Activated B cell treated with CpG ODN at 0.5 μM for 24 hours (primary cell): ENCODE data around the gene CUX1. TPM values are rescaled to one million over a fixed set of nuclear protein-coding genes. Genes with fewer than 3 reads are reported as not detected.

Experiments
- ATAC-seq: fragments of 200-7000 bp; cut with Tn5 transposase; one replicate; pipeline ENCODE4 v1.10.0; 2021; ENCODE audit warnings: low read depth, mild to moderate bottlenecking, moderate library complexity
- CTCF ChIA-PET: fragments of 350-600 bp; sonication (Branson Sonifier 250); formaldehyde crosslinking; loops from one replicate; lab custom pipeline; 2021; ENCODE audit warnings: antibody characterized with exemption; lab: Charles Lee
- POLR2A ChIA-PET: fragments of 350-600 bp; sonication (Branson Sonifier 250); formaldehyde crosslinking; loops from one replicate; lab custom pipeline; 2021; ENCODE audit warnings: antibody characterized with exemption; lab: Charles Lee
- DNase-seq: peaks from one replicate; pipeline ENCODE4 v3.0.0; 2022
- H3K27ac Mint-ChIP-seq: one replicate; pipeline ENCODE4 v1.8.0; 2020; ENCODE audit warnings: mixed read lengths
- H3K27me3 Mint-ChIP-seq: one replicate; pipeline ENCODE4 v1.8.0; 2021; ENCODE audit warnings: mixed read lengths
- H3K36me3 Mint-ChIP-seq: one replicate; pipeline ENCODE4 v1.8.0; 2021; ENCODE audit warnings: low read depth, mixed read lengths
- H3K4me1 Mint-ChIP-seq: one replicate; pipeline ENCODE4 v1.8.0; 2021; ENCODE audit warnings: mixed read lengths
- H3K4me3 Mint-ChIP-seq: one replicate; pipeline ENCODE4 v1.8.0; 2020; ENCODE audit warnings: mild to moderate bottlenecking, mixed read lengths
- H3K9me3 Mint-ChIP-seq: one replicate; pipeline ENCODE4 v1.8.0; 2020; ENCODE audit warnings: mixed read lengths
- CTCF ChIP-seq: fragments of 200-600 bp; IDR thresholded peaks from one replicate; pipeline ENCODE4 v1.8.0; 2022; ENCODE audit warnings: antibody characterized with exemption, mild to moderate bottlenecking
- intact Hi-C: fragments of 100-400 bp; cut with micrococcal nuclease; formaldehyde crosslinking; loops from one replicate; pipeline ENCODE4 v1.15.1; 2024
- total RNA-seq: library from RNA; stranded (reverse); gene quantifications from 2 replicates; pipeline ENCODE4 v1.2.3, GENCODE V29; 2022

Gene CUX1
- total RNA-seq, 1 donor from 2014 or later: 61.7 TPM

DNA sequence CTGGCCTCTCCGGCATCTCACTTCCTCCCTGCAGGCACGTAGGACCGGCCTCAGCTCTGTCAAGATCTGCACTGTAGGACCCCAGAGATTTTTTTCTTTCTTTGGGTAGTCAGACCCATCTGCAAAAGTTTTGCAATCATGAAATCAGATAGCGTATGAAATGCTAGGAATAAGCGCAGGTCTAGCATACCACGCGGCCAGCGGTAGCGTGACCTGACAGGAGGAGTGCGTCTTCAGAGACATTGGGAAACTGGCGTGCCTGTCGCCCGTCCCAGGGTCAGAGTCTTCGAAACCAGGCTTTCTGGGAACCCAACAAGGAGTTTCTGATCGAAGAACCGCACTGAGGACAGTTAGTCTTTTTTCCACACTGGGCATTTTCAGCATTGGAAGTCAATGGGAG, 368.4 kb downstream of the CUX1 start:
- no peaks in the 10 kb centered on the region for H3K4me1 Mint-ChIP-seq
- no peak for TF ChIP-seq CTCF
- POLR2A ChIA-PET: no interaction called here
- no peaks in the 10 kb centered on the region for H3K27me3 Mint-ChIP-seq
- peaks cover 57% of the 10 kb centered on the region for H3K36me3 Mint-ChIP-seq
- H3K27ac Mint-ChIP-seq: no peak overlapping the region
- intact Hi-C loops: no loop called here
- H3K4me3 Mint-ChIP-seq: no peak overlapping the region
- no peaks in the 10 kb centered on the region for H3K9me3 Mint-ChIP-seq
- ATAC-seq (no peak), DNase-seq (no peak)
- CTCF ChIA-PET: no interaction called here

GRCh38 chr7:102186306-102186705, 368.9 kb downstream of the CUX1 start:
- CTCF ChIA-PET: no interaction called here
- no peak overlapping the region for H3K27ac Mint-ChIP-seq
- DNase-seq: no peak
- ATAC-seq: no peak
- no peak for TF ChIP-seq CTCF
- H3K9me3 Mint-ChIP-seq: no peaks in the 10 kb centered on the region
- H3K4me1 Mint-ChIP-seq: no peaks in the 10 kb centered on the region
- intact Hi-C loops: no loop called here
- POLR2A ChIA-PET: no interaction called here
- no peaks in the 10 kb centered on the region for H3K27me3 Mint-ChIP-seq
- H3K36me3 Mint-ChIP-seq: peaks cover 56% of the 10 kb centered on the region
- H3K4me3 Mint-ChIP-seq: no peak overlapping the region

GRCh38 chr7:102188746-102189145, 371.3 kb downstream of the CUX1 start:
- DNase-seq (no peak), ATAC-seq (no peak)
- no peaks in the 10 kb centered on the region for H3K27me3 Mint-ChIP-seq
- no peaks in the 10 kb centered on the region for H3K9me3 Mint-ChIP-seq
- H3K27ac Mint-ChIP-seq: no peak overlapping the region
- no peak for TF ChIP-seq CTCF
- peaks cover 61% of the 10 kb centered on the region for H3K36me3 Mint-ChIP-seq
- intact Hi-C loops: no loop called here
- CTCF ChIA-PET: no interaction called here
- H3K4me1 Mint-ChIP-seq: no peaks in the 10 kb centered on the region
- no peak overlapping the region for H3K4me3 Mint-ChIP-seq
- POLR2A ChIA-PET: no interaction called here

DNA sequence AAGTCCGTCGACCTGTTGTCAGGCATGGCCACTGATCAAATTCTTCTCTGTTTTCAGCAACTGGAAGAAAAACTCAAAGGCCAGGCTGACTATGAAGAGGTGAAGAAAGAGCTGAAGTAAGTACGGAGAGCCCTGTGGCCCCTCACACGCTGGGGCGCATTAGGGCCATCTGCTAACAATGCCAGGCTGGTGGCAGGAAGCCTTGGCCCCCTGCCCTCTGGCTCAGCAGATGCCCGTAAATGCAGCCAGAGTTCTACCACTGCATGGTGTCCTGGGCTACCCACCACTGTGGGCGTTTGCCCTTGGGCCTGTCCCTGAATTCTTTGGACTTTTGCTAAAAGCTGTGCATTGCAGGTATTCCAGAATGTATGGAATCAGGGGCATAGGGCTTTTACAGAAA, 372.3 kb downstream of the CUX1 start:
- Mint-ChIP-seq H3K4me1 (no peaks in the 10 kb centered on the region), H3K9me3 (no peaks in the 10 kb centered on the region), H3K27me3 (no peaks in the 10 kb centered on the region), H3K36me3 (peaks cover 58% of the 10 kb centered on the region), H3K27ac (no peak overlapping the region), H3K4me3 (no peak overlapping the region)
- ChIA-PET POLR2A (no interaction called here), CTCF (no interaction called here)
- no peak for TF ChIP-seq CTCF
- ATAC-seq (no peak), DNase-seq (no peak)
- intact Hi-C loops: no loop called here

DNA sequence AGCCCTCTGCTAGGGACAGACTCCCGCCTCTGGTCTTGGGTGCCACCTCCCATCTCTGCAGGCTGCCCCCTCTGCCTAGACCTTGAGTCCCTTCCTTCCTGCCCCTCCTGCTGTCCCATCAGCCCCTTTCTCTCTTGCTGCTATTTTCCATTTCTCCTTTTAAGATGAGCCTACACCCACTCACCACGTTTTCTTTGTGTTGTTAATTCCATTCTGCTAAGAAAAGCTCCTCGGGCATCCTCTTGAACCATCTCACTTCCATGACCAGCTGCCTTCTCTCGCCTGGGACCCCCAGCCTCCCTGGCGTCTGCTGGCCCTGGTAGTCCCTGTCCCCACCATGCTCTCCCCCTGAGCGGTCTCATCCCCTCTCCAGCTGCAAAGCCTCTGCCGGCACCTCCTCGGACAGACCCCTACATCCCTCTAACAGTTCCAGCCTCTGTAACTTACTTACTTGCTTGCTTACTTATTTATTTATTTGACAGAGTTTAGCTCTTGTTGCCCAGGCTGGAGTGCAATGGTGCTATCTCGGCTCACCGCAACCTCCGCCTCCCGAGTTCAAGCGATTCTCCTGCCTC, 373.4 kb downstream of the CUX1 start:
- ChIA-PET CTCF (no interaction called here), POLR2A (no interaction called here)
- Mint-ChIP-seq H3K27me3 (no peaks in the 10 kb centered on the region), H3K9me3 (no peaks in the 10 kb centered on the region), H3K4me1 (no peaks in the 10 kb centered on the region), H3K36me3 (peaks cover 58% of the 10 kb centered on the region), H3K4me3 (no peak overlapping the region), H3K27ac (no peak overlapping the region)
- ATAC-seq (no peak), DNase-seq (no peak)
- no peak for TF ChIP-seq CTCF
- intact Hi-C loops: no loop called here
